Measurements from ENCODE around the gene SLC35A4. TPM values are rescaled to one million over a fixed set of nuclear protein-coding genes. Genes with fewer than 3 reads are reported as not detected.

SLC35A4 gene
- total and polyA plus RNA-seq, 2 donors (not counting 1 experiment from before 2014, with no cell fraction given) = 48.6 to 57.8 TPM

GRCh38 chr5:140596321-140596741, 31.7 kb downstream of the SLC35A4 start:
- Histone ChIP-seq H4K20me1 (ENCODE audit: control insufficient read depth, insufficient read depth, low read length, poor library complexity, severe bottlenecking) (no peaks in the 10 kb centered on the region), H3K9ac (ENCODE audit: low read length) (no peak overlapping the region), H3K9me3 (ENCODE audit: control extremely low read depth in 1 of 3, control insufficient read depth in 2 of 3, insufficient read depth in 1 of 3, low read length in 2 of 3) (peaks cover 0 to 6% (median 0%) of the 10 kb centered on the region in 3 donors), H3K27me3 (replicated peaks in 1 of 4; ENCODE audit: control extremely low read depth in 1 of 4, control insufficient read depth in 3 of 4, insufficient read depth in 4 of 4, low read length in 3 of 4) (peaks cover 0 to 2% (median 1%) of the 10 kb centered on the region in 4 experiments), H3K4me1 (ENCODE audit: control insufficient read depth in 2 of 2, insufficient read depth in 2 of 2, low read length in 2 of 2) (no peaks in the 10 kb centered on the region), H3K79me2 (ENCODE audit: control insufficient read depth, insufficient read depth, low read length) (no peaks in the 10 kb centered on the region), H3K36me3 (replicated peaks in 1 of 2; ENCODE audit: control extremely low read depth in 1 of 2, control insufficient read depth in 1 of 2, extremely low read depth in 1 of 2, insufficient read depth in 2 of 2, low read length in 1 of 2) (no peaks in the 10 kb centered on the region), H3K4me2 (replicated peaks; ENCODE audit: low read depth, low read length, poor library complexity, severe bottlenecking) (no peak overlapping the region), H2AFZ (ENCODE audit: insufficient read depth, low read depth, low read length, poor library complexity, severe bottlenecking) (no peak overlapping the region), H3K4me3 (ENCODE audit: control extremely low read depth in 1 of 5, extremely low read depth in 1 of 5, insufficient read depth in 1 of 5, low read depth in 2 of 5, low read length in 4 of 5) (no peak overlapping the region), H3K27ac (ENCODE audit: low read length in 2 of 2) (no peak overlapping the region)
- Mint-ChIP-seq H3K4me1 (no peaks in the 10 kb centered on the region), H3K27ac (no peak overlapping the region), H3K9me3 (ENCODE audit: insufficient read depth) (no peaks in the 10 kb centered on the region), H3K27me3 (peaks cover 13% of the 10 kb centered on the region), H3K4me3 (no peak overlapping the region)
- no peak for DNase-seq
- CTCF ChIA-PET = no interaction called here
- WGBS (ENCODE audit: insufficient coverage) = 100% methylated on average over 1 of the region's 1 CpG
- TF ChIP-seq EZH2 (IDR thresholded peaks at IDR 0.05; ENCODE audit: borderline replicate concordance, insufficient read depth, low read depth, low read length, poor library complexity, severe bottlenecking) (no peak), CTCF (IDR thresholded peaks at IDR 0.05) (no peak)
- intact Hi-C loops (cut with micrococcal nuclease) = no loop called here
- POLR2A ChIA-PET = no interaction called here
- no peak for ATAC-seq (ENCODE audit: low read depth)

- Mint-ChIP-seq H3K27ac (no peak overlapping the region), H3K9me3 (ENCODE audit: insufficient read depth) (no peaks in the 10 kb centered on the region), H3K27me3 (peaks cover 13% of the 10 kb centered on the region), H3K4me1 (no peaks in the 10 kb centered on the region), H3K4me3 (no peak overlapping the region)
- peaks cover 0 to 5% (median 0%) of the 10 kb centered on the region in 3 donors for H3K9me3 ChIP-seq (ENCODE audit: control extremely low read depth in 1 of 3, control insufficient read depth in 2 of 3, insufficient read depth in 1 of 3, low read length in 2 of 3)
- H3K4me3 ChIP-seq (ENCODE audit: control extremely low read depth in 1 of 5, extremely low read depth in 1 of 5, insufficient read depth in 1 of 5, low read depth in 2 of 5, low read length in 4 of 5) = no peak overlapping the region
- intact Hi-C loops (cut with micrococcal nuclease) = no loop called here
- H3K36me3 ChIP-seq (replicated peaks in 1 of 2; ENCODE audit: control extremely low read depth in 1 of 2, control insufficient read depth in 1 of 2, extremely low read depth in 1 of 2, insufficient read depth in 2 of 2, low read length in 1 of 2) = no peaks in the 10 kb centered on the region
- H3K27me3 ChIP-seq (replicated peaks in 1 of 4; ENCODE audit: control extremely low read depth in 1 of 4, control insufficient read depth in 3 of 4, insufficient read depth in 4 of 4, low read length in 3 of 4) = peaks cover 0 to 2% (median 1%) of the 10 kb centered on the region in 4 experiments
- H4K20me1 ChIP-seq (ENCODE audit: control insufficient read depth, insufficient read depth, low read length, poor library complexity, severe bottlenecking) = no peaks in the 10 kb centered on the region
- no peaks in the 10 kb centered on the region for H3K79me2 ChIP-seq (ENCODE audit: control insufficient read depth, insufficient read depth, low read length)
- H3K9ac ChIP-seq (ENCODE audit: low read length) = no peak overlapping the region
- TF ChIP-seq CTCF (IDR thresholded peaks at IDR 0.05) = no peak
- no peak for TF ChIP-seq EZH2 (IDR thresholded peaks at IDR 0.05; ENCODE audit: borderline replicate concordance, insufficient read depth, low read depth, low read length, poor library complexity, severe bottlenecking)
- CTCF ChIA-PET = no interaction called here
- no peaks in the 10 kb centered on the region for H3K4me1 ChIP-seq (ENCODE audit: control insufficient read depth in 2 of 2, insufficient read depth in 2 of 2, low read length in 2 of 2)
- H2AFZ ChIP-seq (ENCODE audit: insufficient read depth, low read depth, low read length, poor library complexity, severe bottlenecking) = no peak overlapping the region
- no peak for ATAC-seq (ENCODE audit: low read depth)
- no peak for DNase-seq
- no peak overlapping the region for H3K4me2 ChIP-seq (replicated peaks; ENCODE audit: low read depth, low read length, poor library complexity, severe bottlenecking)
- no peak overlapping the region for H3K27ac ChIP-seq (ENCODE audit: low read length in 2 of 2)
- WGBS (ENCODE audit: insufficient coverage) = 71% methylated on average over 2 of the region's 2 CpGs
- POLR2A ChIA-PET = no interaction called here
Measured at GRCh38 chr5:140598836-140599235, 34.2 kb downstream of the SLC35A4 start.

Measured in B cell (primary cell).